Peyer's patch (tissue), 4 donors: ENCODE measurements around the gene TSPAN9.

Experiments
- POLR2A ChIP-seq, 2 donors: fragments of 450-650 bp; IDR thresholded peaks; one replicate each; pipeline ENCODE4 v1.5.1; 2017; ENCODE audit warnings: antibody characterized with exemption in 2 of 2, mild to moderate bottlenecking in 2 of 2, moderate library complexity in 2 of 2
- TF ChIP-seq, protein P1 (sequence below), 6 experiments: fragments of 450-650 bp in 4 of 6; fragments of 200-600 bp in 2 of 6; sonication (generic) in 1 of 6; IDR thresholded peaks; one replicate each; pipeline ENCODE4 v1.5.1; 2017 to 2019; ENCODE audit warnings: antibody characterized with exemption in 6 of 6, mild to moderate bottlenecking in 3 of 6, moderate library complexity in 1 of 6

DNA sequence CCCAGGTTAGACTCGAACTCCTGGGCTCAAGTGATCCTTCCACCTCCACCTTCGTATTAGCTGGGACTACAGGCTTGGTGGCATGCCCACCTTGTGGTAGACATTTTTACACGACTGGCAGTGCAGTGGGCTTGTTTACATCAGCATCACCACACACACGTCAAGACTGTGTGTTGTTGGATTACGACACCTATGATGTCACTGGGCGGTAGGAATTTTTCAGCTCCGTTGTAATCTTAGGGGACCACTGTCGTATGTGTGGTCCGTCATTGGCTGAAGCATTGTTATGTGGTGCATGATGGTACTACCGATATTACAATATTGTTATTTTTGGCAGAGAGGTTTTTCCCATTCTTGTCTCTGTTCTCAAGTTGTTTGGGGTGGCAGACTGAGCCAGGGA is 50.7 kb downstream of the TSPAN9 start:
- TF ChIP-seq, protein P1, sequence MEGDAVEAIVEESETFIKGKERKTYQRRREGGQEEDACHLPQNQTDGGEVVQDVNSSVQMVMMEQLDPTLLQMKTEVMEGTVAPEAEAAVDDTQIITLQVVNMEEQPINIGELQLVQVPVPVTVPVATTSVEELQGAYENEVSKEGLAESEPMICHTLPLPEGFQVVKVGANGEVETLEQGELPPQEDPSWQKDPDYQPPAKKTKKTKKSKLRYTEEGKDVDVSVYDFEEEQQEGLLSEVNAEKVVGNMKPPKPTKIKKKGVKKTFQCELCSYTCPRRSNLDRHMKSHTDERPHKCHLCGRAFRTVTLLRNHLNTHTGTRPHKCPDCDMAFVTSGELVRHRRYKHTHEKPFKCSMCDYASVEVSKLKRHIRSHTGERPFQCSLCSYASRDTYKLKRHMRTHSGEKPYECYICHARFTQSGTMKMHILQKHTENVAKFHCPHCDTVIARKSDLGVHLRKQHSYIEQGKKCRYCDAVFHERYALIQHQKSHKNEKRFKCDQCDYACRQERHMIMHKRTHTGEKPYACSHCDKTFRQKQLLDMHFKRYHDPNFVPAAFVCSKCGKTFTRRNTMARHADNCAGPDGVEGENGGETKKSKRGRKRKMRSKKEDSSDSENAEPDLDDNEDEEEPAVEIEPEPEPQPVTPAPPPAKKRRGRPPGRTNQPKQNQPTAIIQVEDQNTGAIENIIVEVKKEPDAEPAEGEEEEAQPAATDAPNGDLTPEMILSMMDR (IDR thresholded peaks at IDR 0.05), result no peak
- no peak for TF ChIP-seq POLR2A (IDR thresholded peaks at IDR 0.05)
